OCI-LY3 (cell line): Measurements from ENCODE around the gene CCNL1.

Source experiments
- H2AFZ ChIP-seq: fragments of 200-600, 300-600 bp; shearing (Covaris generic); 2 replicates; pipeline ENCODE4 v1.6.0; 2014; ENCODE audit warnings: antibody characterized with exemption, low read depth, low read length
- H3K27ac ChIP-seq: fragments of 200-600, 300-600 bp; sonication (generic); 2 replicates; pipeline ENCODE4 v1.5.1; 2014; ENCODE audit warnings: mild to moderate bottlenecking, low read length, moderate library complexity, mixed read lengths
- H3K27me3 ChIP-seq: fragments of 200-600, 300-600 bp; sonication (generic); 2 replicates; pipeline ENCODE4 v1.6.1; 2014; ENCODE audit warnings: low read depth, low read length, mixed read lengths
- H3K36me3 ChIP-seq: fragments of 200-600, 300-600 bp; sonication (generic); replicated peaks from 2 replicates; pipeline ENCODE3; 2014; ENCODE audit warnings: low read depth, low read length, mixed read lengths
- H3K4me1 ChIP-seq: fragments of 300-600, 200-600 bp; sonication (generic); 2 replicates; pipeline ENCODE4 v1.6.1; 2014; ENCODE audit warnings: low read length, mixed read lengths
- H3K4me2 ChIP-seq: fragments of 200-600, 300-600 bp; sonication (generic); 2 replicates; pipeline ENCODE4 v1.6.1; 2014; ENCODE audit warnings: low read length, mixed read lengths
- H3K4me3 ChIP-seq: fragments of 300-600, 200-600 bp; sonication (generic); 2 replicates; pipeline ENCODE4 v1.5.1; 2014; ENCODE audit warnings: antibody characterized with exemption, mild to moderate bottlenecking, low read length, moderate library complexity
- H3K79me2 ChIP-seq: fragments of 300-600, 200-600 bp; shearing (Covaris generic); 2 replicates; pipeline ENCODE4 v1.6.1; 2014; ENCODE audit warnings: mild to moderate bottlenecking, low read length, mixed read lengths
- H3K9ac ChIP-seq: fragments of 300-600, 200-600 bp; shearing (Covaris generic); 2 replicates; pipeline ENCODE4 v1.6.0; 2014; ENCODE audit warnings: mild to moderate bottlenecking, low read length, moderate library complexity
- H3K9me3 ChIP-seq: fragments of 200-600, 300-600 bp; shearing (Covaris generic); 2 replicates; pipeline ENCODE4 v1.6.1; 2014; ENCODE audit warnings: low read length, mixed read lengths; ENCODE audit not compliant: insufficient read depth
- H4K20me1 ChIP-seq: fragments of 200-600, 300-600 bp; sonication (generic); 2 replicates; pipeline ENCODE4 v1.6.1; 2016; ENCODE audit warnings: low read length, mixed read lengths; ENCODE audit not compliant: insufficient read depth
- CTCF ChIP-seq: fragments of 200-600, 300-600 bp; sonication (generic); IDR thresholded peaks from 2 replicates; pipeline ENCODE4 v1.5.1; 2014; ENCODE audit warnings: antibody characterized with exemption, low read length, low read depth
- EZH2phosphoT487 ChIP-seq: fragments of 200-600 bp; shearing (Covaris generic); IDR thresholded peaks from 2 replicates; pipeline ENCODE4 v1.6.1; 2018; ENCODE audit warnings: antibody characterized with exemption, mixed run types, low read depth

Gene CCNL1

GRCh38 chr3:157132341-157132740 is 27.6 kb downstream of the CCNL1 start:
- H3K9ac ChIP-seq, result no peak overlapping the region
- no peaks in the 10 kb centered on the region for H3K27me3 ChIP-seq
- no peak for TF ChIP-seq CTCF
- TF ChIP-seq EZH2phosphoT487, result no peak
- no peaks in the 10 kb centered on the region for H3K79me2 ChIP-seq
- no peak overlapping the region for H3K4me2 ChIP-seq
- no peak overlapping the region for H2AFZ ChIP-seq
- no peaks in the 10 kb centered on the region for H3K9me3 ChIP-seq
- H3K4me1 ChIP-seq, result peaks cover 33% of the 10 kb centered on the region
- H3K27ac ChIP-seq, result no peak overlapping the region
- no peaks in the 10 kb centered on the region for H3K36me3 ChIP-seq
- no peaks in the 10 kb centered on the region for H4K20me1 ChIP-seq
- H3K4me3 ChIP-seq, result no peak overlapping the region

- peaks cover 31% of the 10 kb centered on the region for H3K4me1 ChIP-seq
- H3K9me3 ChIP-seq, result no peaks in the 10 kb centered on the region
- H3K27ac ChIP-seq, result no peak overlapping the region
- H2AFZ ChIP-seq, result no peak overlapping the region
- no peaks in the 10 kb centered on the region for H4K20me1 ChIP-seq
- TF ChIP-seq EZH2phosphoT487 (no peak), CTCF (no peak)
- no peak overlapping the region for H3K4me2 ChIP-seq
- no peaks in the 10 kb centered on the region for H3K36me3 ChIP-seq
- no peaks in the 10 kb centered on the region for H3K27me3 ChIP-seq
- H3K9ac ChIP-seq, result no peak overlapping the region
- no peaks in the 10 kb centered on the region for H3K79me2 ChIP-seq
- no peak overlapping the region for H3K4me3 ChIP-seq
Observed at GRCh38 chr3:157131861-157132260, 28.1 kb downstream of the CCNL1 start.

- no peaks in the 10 kb centered on the region for H3K9me3 ChIP-seq
- no peaks in the 10 kb centered on the region for H3K79me2 ChIP-seq
- peaks cover 31% of the 10 kb centered on the region for H3K4me1 ChIP-seq
- H3K27me3 ChIP-seq, result no peaks in the 10 kb centered on the region
- peak overlapping the region; percentile 75 for H3K4me2 ChIP-seq
- TF ChIP-seq CTCF, result peak; percentile 70
- no peak for TF ChIP-seq EZH2phosphoT487
- H3K9ac ChIP-seq, result peak overlapping the region; percentile 40
- peak overlapping the region; percentile 69 for H2AFZ ChIP-seq
- H3K36me3 ChIP-seq, result no peaks in the 10 kb centered on the region
- peak overlapping the region; percentile 63 for H3K4me3 ChIP-seq
- H3K27ac ChIP-seq, result no peak overlapping the region
- H4K20me1 ChIP-seq, result no peaks in the 10 kb centered on the region
Observed at GRCh38 chr3:157130467-157131251, 29.3 kb downstream of the CCNL1 start.

- no peak overlapping the region for H3K27ac ChIP-seq
- no peaks in the 10 kb centered on the region for H3K79me2 ChIP-seq
- H3K4me2 ChIP-seq, result peak overlapping the region; percentile 75
- peak overlapping the region; percentile 40 for H3K9ac ChIP-seq
- peak overlapping the region; percentile 69 for H2AFZ ChIP-seq
- TF ChIP-seq EZH2phosphoT487, result no peak
- no peak for TF ChIP-seq CTCF
- H3K4me1 ChIP-seq, result peaks cover 31% of the 10 kb centered on the region
- H3K4me3 ChIP-seq, result peak overlapping the region; percentile 63
- H3K9me3 ChIP-seq, result no peaks in the 10 kb centered on the region
- H3K27me3 ChIP-seq, result no peaks in the 10 kb centered on the region
- H3K36me3 ChIP-seq, result no peaks in the 10 kb centered on the region
- no peaks in the 10 kb centered on the region for H4K20me1 ChIP-seq
Observed at GRCh38 chr3:157129803-157130466, 30.0 kb downstream of the CCNL1 start.
